GM19035 (cell line): ENCODE measurements around the gene ROBO2.

ENCODE experiments used
- ATAC-seq: cut with Tn5 transposase; IDR thresholded peaks from one replicate; pipeline ENCODE4 v1.9.1; 2021; ENCODE audit not compliant: unreplicated experiment

Gene ROBO2

DNA sequence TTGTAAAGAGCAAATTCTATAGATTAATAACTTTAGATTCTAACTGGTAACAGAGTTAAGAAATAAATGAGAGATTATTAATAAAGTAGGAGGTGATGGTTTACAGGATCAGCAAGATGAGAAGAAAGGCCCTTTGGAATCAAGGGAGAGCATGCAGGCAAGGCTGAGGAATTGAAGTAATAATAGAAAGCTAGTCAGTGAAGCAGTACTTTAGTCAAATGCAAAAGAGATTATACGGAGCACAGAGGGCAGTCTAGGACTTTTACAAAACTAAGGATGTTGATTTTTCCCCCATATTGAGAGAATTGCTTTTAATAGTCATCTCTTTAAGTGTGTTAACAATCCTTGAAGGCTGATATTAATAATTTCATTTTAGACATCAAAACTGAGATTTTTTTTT is 146.4 kb downstream of the ROBO2 start:
- ATAC-seq: no peak

DNA sequence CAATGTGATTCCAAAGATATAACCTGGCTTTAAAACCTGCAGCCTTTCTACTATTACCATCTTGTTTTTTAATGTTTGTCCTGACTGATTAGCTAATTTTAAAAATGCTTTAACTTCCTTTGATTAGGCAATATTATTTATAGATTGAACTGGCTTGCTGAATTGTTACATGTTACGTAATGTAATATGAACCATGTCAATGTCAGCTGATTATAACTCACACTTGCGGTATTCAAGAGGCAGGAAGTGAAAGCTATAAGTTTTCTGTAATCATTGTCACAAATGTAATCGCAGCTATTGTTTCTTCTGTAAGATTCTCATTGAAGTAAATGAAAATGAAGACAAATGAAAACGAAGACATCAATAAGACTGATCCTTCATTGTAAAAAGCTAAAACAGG is 146.8 kb downstream of the ROBO2 start:
- no peak for ATAC-seq

DNA sequence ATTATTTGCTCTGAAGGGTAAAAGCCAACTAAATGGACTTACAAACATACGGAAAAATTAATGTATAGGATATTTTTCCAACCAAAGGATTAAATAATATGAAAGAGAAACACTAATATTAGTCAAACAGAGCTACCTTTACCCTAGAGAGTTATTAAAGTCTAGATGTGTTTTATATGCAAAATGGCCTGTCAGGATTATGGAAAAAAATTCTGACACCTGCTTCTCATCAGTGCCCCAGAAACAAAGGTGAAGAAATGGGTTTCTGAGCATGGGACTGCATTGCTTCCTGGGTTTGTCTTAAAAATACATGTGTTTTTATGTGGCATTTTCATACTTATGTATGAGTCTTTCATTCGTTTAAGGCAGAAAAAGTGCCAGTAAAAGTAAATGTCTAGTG is 148.3 kb downstream of the ROBO2 start:
- no peak for ATAC-seq

DNA sequence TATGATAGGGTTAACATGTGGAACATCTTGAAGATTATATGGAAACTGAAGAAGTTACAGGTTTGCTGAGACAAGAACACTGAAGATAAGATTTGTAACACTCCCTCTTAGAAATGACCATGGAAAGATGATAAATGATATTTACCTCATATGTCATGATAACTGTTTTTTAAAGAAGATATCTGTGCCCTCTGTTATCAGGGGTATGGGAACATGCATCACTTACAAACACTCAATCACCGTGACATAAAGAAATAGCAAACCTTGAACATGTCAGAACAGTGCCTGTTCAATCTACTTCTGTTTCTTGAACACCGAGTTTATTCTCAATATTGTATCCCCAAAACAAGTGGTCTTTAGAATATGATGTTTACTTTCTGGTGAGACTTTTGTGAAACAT is 149.4 kb downstream of the ROBO2 start:
- ATAC-seq: no peak

DNA sequence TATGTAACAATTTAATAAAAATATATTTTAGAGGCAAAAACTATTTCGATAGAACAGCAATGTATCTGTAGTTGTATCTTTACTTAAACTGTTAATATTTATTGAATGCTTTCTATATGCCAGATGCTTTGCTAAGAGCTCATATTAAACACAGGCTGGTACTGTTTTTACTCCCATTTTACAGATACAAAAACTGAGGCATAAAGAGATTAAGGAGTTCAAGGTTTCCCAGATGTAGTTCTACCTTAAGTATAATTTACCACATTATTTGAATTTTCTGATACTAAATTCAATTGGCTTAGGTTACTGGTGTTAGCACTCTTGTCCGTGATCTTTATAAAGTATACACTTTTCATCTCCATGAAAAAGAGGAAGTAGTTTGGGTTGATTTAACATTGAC is 149.8 kb downstream of the ROBO2 start:
- no peak for ATAC-seq

DNA sequence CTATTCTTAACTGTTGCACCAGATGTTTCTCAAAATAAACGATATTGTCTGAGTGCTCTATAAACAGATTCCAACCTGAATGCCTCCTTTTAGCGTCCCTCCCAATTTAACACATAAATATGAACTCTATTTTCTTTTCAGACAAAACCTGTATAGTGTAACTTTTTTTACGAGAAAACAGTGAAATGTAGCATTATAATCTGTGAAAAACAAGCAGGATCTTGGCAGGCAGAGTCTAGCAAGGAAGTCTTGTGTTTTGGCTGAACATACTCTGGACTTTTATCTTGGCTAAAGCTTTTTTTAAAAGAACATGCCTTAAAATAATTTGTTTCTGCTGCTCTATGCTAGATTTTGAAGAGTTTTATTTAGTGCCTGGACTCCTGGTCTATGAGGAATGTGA is 150.5 kb downstream of the ROBO2 start:
- ATAC-seq: no peak

DNA sequence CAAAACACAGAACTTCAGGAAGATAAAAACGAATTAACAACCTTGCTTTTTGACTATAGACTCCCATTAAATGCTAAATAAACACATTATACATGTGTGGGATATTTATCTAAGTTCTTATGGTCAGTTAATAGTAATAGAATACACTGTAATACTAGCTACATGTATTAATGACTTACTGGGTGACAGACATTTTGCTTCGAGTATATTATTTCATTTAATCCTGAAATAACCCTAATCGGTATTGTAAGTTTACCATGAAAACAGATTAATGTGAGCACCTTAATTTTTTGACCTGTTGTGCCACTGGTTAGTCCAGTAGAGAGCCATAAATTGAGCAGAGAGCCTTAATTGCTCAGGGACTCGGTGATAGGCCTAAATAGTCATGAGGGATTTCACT is 151.1 kb downstream of the ROBO2 start:
- no peak for ATAC-seq

DNA sequence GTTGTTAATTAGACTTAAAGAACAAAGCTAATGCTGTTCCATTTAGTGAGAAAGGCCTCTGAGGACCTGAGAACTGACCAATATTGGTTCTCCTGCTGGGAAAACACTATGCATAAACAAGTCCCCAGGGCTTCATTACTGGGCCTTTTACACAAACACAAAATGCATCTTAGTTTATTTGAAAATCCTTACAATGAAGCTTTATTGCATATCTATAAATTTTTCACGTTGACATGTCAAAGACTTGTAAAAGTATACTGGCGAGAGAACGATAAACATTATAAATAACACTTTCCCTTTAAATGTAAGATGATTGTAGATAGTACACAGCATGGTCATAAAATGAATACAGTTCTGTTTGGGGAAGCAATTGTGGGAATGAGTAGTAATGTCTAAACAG is 151.7 kb downstream of the ROBO2 start:
- no peak for ATAC-seq

DNA sequence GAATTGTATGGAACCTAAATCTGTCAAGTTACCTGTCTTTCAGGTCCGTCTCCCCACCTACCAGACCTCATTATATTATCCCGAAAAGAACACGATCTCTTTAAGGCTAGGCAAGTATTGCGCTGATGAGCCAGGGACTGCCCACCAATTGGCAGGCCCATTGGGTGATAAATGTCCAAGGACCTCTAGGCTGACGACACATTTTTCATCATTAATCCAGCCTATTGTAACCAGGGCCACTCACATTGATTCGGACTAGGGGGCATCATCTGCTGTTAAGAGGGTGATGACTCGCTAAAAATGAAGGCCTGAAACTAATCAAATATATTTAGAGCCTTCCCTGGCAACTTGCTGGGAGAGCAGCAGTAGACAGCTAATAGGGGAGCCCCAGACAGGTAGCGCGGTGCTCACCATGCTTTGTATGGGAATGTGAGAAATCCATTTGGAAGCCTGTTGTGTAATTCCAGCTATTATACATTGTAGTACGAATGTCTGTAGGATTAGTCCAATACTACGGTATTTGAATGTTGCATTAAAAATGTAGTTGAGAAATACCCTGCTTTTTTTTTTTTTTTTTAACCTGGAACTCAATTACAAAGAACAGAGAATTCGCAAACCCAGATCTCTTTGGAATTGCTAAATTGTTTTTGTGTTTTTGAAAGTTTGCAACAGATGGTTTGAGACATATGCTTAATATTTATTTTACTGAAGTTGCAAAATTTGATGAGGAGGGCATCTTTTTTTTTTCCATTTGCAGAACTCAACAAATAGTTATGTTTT is 156.1 kb downstream of the ROBO2 start:
- no peak for ATAC-seq

DNA sequence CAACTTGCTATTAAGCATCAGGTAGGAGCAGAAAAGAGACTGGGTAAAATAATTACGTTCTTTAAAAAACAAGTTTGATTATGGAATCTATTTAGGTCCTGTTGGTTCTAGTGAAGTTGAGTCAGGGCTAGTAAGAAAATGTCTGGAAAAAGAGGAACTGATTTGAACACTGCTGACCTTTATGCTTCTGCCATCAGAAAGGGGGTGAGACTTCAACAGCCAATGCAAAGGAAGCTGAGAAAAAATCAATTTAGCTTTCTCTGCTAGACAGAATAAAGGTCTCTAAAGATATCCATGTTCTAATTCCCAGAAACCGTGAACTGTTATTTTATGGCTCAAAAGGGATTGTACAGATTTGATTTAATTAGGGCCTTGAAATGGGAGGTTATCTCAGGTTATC is 157.5 kb downstream of the ROBO2 start:
- no peak for ATAC-seq

DNA sequence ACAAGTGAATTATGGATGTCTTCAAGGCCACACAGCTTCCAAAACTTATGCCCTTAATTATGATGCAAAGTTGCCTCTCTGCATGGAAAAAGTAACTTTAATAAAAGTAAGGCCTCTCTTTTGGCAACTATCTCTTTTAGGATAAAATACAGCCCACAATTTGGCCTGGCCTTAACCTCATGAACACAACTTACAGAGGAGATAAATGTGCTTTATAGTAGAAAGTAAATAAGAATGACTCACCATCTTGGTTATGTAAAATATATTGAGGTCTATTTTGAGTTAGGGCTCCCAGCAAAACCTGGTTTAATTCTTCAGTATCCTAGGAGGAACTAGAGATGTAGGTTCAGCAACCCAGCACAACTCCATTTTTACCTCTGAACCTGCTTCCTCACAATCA is 164.0 kb downstream of the ROBO2 start:
- ATAC-seq: no peak

DNA sequence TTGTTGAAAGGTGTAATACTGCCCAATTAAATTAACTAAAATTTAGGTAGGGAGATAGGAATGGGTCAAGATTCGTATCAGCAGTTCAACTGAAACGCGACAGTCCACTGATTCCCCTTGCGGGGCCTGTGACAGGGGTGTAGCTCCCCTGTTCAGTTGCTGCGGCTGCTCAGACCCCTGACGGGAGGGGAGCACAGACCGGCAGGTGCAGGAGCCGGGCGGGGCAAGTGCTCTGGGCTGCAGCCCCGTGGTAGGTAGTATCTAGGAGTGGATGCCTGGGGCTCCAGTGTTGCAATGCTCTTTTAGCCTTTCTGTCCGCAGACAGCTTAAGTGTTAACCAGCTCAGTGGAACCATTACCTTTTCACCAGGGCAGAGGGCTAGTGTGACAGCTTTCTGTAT is 164.9 kb downstream of the ROBO2 start:
- ATAC-seq: no peak

DNA sequence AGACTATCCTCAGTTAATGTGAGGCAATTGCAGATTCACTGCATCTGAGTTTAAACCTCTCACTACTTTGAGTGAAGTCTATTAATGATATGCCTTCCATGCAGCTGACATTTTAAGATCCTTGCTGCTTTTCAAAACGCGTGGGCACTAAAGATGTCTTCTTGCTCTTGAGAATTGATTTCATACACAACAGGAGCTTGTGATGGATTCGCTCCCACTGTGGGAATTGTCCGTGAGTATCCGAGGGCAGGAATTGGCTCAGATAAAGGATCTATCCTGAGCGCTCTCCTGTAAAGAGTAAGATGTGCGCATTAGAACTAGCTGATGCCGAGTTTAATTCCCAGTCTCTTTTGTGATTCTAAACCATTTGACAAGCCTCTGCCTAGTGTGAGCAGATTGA is 167.9 kb downstream of the ROBO2 start:
- no peak for ATAC-seq

DNA sequence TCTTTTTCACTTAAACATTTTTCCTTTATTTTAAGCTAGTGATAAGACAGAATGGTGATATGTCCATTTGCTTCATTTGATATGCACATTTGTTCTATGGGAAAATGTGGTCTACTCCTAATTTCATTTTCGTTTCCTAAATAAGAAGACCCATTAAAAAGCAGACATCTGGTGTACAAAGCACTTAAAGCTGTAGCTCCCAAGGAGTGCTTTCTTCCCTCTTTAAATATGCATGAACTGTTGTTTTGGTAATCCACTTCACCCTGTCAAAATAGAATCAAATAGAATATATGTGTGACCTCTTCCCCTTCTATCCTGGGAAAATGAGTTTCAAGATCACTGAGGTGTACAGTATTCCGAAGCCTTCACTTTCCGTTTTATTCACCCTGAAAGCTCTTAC is 182.8 kb downstream of the ROBO2 start:
- no peak for ATAC-seq

DNA sequence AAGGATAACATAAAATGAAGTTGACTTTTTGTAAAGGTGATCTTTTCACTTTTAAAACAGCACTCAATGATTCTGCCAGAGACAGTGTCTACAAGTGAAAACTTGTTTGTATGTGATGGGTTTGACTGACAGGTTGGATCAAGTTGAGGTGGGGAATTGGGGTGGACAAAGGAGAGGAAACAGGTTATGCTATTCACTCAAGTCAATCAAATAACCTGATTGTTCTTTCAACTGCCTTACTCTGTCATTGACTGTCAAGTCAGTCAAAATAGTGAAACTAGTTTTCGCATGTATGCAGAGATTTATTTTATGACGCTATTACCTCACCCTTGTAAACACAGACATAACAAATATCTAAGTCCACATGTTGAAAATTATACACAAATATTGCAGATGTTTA is 187.7 kb downstream of the ROBO2 start:
- no peak for ATAC-seq

DNA sequence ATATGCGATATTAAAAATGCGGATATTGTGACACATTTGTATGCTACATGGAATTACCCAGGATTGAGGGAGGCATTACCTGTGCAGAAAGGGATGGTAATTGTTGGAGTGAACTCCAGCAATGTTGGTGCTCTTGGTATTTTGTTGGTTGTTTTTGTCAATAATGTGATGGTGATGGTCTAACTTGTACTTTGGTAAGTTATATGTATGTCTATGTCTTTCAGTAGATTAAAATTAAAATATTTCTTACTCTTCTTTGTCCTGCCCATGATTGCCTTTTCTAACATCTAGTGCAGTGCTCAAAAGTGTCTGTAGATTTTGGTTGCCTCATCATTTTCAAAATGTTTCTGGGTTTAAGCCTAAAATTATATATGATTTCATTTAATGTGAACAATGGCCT is 192.7 kb downstream of the ROBO2 start:
- ATAC-seq: no peak

DNA sequence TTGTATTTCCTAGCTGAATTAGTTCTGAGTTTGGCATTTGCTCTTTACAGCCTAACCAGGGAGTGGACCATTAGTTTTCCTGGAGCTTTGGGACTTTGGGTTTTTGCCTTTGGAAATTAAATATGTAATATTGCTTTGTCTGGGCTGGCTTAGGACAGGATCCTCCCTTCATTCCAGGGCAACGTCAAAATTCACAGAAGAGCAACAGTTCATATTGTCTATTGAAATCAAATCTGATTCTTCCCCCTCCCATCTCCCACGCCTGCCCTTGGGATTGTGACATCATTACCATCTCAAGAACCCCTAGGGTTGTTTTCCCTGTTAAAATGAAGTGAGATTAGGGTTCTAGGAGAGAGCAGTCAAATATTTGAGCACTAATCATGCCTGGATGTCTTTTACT is 194.1 kb downstream of the ROBO2 start:
- ATAC-seq: no peak

DNA sequence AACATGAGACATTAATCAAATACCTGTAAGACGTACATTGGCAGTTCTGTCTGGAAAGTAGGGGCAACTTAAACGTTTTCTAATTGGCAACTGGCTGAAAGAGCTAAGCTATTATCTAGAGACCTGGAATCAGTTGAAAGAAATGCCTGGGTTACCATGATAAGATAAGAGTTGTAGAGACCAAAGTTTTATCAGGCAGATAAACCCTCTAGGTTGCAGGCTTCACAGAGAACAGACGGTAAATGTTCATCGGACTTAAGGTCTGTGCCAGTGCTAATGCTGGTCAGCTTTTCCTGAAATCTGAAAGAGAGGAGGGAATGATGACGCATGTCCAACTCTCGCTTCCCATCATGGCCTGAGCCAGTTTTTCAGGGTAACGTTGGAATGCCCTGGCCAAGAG is 196.2 kb downstream of the ROBO2 start:
- no peak for ATAC-seq

DNA sequence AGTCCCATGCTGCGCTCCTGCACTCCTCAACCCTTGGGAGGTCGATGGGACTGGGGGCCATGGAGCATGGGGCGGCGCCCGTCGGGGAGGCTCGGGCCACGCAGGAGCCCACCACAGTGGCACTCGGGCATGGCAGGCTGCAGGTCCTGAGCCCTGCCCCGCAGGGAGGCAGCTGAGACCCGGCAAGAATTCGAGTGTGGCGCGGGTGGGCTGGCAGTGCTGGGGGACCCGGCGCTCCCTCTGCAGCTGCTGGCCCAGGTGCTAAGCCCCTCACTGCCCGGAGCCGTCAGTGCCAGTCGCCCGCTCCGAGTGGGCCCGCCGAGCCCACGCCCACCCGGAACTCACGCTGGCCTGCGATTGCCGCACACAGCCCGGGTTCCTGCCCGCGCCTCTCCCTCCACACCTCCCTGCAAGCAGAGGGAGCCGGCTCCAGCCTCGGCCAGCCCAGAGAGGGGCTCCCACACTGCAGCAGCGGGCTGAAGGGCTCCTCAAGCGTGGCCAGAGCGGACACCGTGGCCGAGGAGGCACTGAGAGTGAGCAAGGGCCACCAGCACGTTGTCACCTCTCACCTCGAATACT is 200.3 kb downstream of the ROBO2 start:
- ATAC-seq: no peak

DNA sequence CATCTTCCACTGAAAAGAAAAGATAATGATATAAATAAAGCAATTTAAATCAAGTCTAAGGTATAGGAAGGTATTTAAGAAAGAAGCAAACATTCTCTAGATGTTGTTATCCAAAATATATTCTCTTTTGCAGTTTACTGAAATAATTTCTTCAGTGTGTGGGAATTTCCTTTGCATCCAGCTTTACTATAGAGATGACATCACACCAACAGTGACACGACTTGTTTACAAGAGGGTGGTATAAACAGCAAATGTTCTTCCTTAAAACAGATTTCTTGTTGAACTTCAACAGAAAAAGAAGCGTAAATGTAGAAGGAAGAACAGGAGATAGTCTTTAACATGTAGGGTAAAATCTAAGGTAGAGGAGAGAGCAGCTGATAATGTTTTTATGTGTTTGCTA is 202.5 kb downstream of the ROBO2 start:
- no peak for ATAC-seq

DNA sequence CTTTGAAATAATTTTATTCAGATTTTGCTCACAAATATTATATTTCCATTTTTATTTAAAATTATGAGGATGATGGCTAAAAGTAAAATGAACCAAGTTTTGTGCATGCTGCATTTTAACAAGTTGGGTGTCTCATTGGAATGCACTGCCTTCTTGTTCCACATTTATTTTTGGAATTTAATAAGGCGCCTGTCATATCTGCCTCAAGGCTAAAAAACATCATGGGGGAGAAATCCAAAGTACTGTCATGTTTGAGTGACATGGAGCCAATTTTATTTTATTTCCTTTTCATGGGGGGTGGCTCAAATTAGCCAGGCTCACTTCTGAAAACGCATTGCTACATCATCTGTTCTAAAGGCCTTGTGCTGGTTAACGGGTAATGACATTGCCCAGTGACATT is 205.1 kb downstream of the ROBO2 start:
- ATAC-seq: no peak

DNA sequence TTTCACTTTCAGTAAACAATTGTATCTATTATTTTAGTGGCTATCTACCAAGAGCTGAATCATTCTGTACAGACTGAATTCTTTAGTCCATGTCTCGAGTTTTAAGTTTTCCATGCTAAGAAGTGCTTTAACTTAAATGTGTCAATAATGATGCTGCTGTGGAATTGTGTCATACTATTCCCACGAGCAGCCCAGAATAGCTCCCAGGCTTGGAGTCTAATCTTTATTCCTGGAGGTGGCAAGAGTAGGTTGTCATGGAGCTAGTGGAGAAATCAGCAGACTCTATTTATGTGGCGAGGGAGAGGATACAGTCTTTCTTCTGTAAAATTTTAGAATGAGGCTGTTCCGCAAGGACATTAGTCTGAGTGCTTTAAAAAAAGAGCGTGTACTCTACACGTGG is 207.2 kb downstream of the ROBO2 start:
- ATAC-seq: no peak

DNA sequence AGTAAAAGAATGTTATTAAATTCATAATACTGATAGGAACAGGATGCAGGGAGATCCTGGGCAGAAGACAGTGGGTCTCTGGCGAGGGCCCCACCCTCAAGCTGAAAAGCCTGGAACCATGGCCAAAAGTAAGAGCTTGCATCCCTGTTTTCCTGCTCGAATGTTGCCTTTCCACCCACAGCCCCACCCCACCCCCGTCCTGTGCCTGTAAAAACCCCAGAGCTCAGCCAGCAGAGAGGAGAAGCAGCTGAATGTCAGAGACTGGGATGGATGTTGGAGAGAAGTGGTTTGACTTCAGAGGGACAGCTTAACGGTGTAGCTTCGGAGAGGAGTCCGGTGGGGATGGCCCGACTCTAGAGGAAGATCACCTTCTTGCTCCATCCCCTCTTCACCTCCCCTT is 207.9 kb downstream of the ROBO2 start:
- no peak for ATAC-seq
